ENCODE data around the gene CNIH2. TPM values are rescaled to one million over a fixed set of nuclear protein-coding genes. Genes with fewer than 3 reads are reported as not detected.

Gene CNIH2
- total RNA-seq = not detected
- long read RNA-seq = 0 reads

GRCh38 chr11:66277471-66278362 lies at the start of gene CNIH2:
Gene CNIH2, plus strand, starts transcription at chr11:66278175. Its CDS starts 282 bp downstream, at chr11:66278457.
- no peak for DNase-seq (ENCODE audit: missing footprints)
- intact Hi-C loops (cut with DNase I) = no loop called here
- ATAC-seq = peak; percentile 12

- intact Hi-C loops (cut with DNase I) = no loop called here
- no peak for ATAC-seq
- no peak for DNase-seq (ENCODE audit: missing footprints)
Observed at GRCh38 chr11:66228521-66228920, 49.5 kb upstream of the CNIH2 start.

DNA sequence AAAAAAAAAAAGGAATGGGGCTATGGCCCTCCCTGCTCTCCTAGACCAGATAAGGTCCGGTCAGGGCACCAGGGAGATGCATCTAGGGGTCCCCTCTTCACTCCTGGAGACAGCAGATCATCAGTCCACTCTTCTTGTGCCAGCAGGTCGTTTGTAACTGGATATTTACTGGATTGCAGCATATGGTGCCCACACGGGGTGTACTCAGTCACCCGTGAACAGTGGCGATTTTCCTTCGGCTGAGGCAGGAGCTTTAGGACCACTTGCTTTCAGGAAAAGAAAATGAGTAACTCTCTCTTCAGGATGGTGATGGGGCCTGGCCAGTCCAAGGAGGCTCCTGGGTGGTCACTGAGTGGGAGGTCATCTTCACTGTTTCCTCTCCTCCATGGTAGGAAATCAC lies 47.8 kb upstream of the CNIH2 start:
- ATAC-seq = no peak
- DNase-seq (ENCODE audit: missing footprints) = peak; percentile 15
- intact Hi-C loops (cut with DNase I) = no loop called here

GRCh38 chr11:66230978-66231377 lies 47.0 kb upstream of the CNIH2 start:
- intact Hi-C loops (cut with DNase I) = no loop called here
- DNase-seq (ENCODE audit: missing footprints) (peak; percentile 34), ATAC-seq (no peak)

GRCh38 chr11:66231561-66231960 lies 46.4 kb upstream of the CNIH2 start:
- no peak for ATAC-seq
- intact Hi-C loops (cut with DNase I) = no loop called here
- DNase-seq (ENCODE audit: missing footprints) = peak; percentile 44

DNA sequence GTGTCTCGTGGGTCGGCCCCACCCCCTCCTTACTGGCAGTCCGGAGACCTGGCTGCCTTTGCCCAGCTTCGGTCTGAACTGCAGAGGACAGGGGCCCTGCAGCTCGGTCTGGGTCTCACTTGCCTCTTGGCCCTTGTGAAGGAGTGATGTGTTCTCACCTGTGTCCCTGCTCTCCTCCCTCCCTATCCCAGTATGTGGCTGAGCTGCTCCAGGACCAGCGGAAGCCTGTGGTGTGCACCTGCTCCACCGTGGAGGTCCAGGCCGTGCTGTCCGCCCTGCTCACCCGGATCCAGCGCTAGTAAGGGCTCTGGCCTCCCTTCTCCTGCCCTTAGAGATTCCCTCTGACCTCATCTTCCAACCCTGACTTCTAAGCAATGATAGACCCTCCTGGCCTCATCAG lies 45.2 kb upstream of the CNIH2 start:
- intact Hi-C loops (cut with DNase I) = no loop called here
- DNase-seq (ENCODE audit: missing footprints) (peak; percentile 44), ATAC-seq (no peak)

- intact Hi-C loops (cut with DNase I) = no loop called here
- no peak for ATAC-seq
Observed at GRCh38 chr11:66233301-66233700, 44.7 kb upstream of the CNIH2 start.

GRCh38 chr11:66235141-66235540 lies 42.8 kb upstream of the CNIH2 start:
- no peak for ATAC-seq
- intact Hi-C loops (cut with DNase I) = no loop called here

More at GRCh38 chr11:66233301-66233700, 44.7 kb upstream of the CNIH2 start:
- peak; percentile 25 for DNase-seq (ENCODE audit: missing footprints)

GRCh38 chr11:66237867-66238266 lies 40.1 kb upstream of the CNIH2 start:
- intact Hi-C loops (cut with DNase I) = no loop called here

More at GRCh38 chr11:66235141-66235540, 42.8 kb upstream of the CNIH2 start:
- DNase-seq (ENCODE audit: missing footprints) = peak; percentile 49

DNA sequence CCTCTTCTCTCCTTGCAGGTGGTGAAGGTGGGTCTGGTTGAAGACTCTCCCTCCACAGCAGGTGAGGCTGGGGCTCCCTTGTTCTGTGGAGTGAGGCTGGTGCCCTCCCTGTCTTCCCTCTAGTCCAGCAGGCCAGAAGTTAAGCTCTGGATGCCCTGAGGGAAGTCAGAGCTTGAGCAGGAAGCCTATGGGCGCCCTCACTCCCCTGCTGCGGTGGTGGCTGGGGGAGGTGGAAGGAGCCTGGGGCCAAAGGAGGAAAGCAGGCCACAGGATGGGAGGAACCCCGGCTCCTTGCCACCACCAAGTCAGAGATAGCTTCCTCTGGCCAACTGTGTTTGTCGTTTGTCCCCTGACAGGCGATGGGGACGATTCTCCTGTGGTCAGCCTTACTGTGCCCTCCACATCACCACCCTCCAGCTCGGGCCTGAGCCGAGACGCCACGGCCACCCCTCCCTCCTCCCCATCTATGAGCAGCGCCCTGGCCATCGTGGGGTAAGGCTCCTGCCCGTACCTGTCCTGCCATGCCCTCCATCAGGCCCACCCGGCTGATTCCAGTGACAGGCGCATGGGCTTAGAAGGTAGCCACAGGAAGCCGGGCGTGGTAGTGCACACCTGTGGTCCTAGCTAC lies 39.1 kb upstream of the CNIH2 start:
- no peak for ATAC-seq
- intact Hi-C loops (cut with DNase I) = no loop called here
- peak; percentile 3 for DNase-seq (ENCODE audit: missing footprints)

More at GRCh38 chr11:66237867-66238266, 40.1 kb upstream of the CNIH2 start:
- ATAC-seq (no peak), DNase-seq (ENCODE audit: missing footprints) (peak; percentile 9)

DNA sequence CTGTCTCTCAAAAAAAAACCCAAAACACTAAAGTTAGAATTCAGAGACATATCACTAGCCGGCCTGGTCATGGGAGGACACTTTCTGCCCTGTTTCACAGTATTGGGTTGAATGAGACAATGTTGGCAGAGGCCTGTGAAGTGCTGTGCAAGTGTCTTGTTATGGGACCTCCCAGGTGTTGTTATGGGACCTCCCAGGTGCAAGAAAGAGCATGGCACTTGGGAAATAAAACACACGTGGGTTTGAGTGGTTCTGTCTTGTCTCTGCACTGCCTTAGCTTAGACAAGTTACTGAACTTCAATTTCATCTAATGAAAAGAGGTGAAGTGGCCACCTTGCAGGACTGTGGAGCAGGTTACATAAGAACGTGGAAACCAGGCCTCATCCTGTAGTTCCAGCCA lies 38.5 kb upstream of the CNIH2 start:
- no peak for ATAC-seq
- no peak for DNase-seq (ENCODE audit: missing footprints)
- intact Hi-C loops (cut with DNase I) = no loop called here

GRCh38 chr11:66239998-66240780 lies 37.8 kb upstream of the CNIH2 start:
- intact Hi-C loops (cut with DNase I) = no loop called here
- DNase-seq (ENCODE audit: missing footprints) (peak; percentile 30), ATAC-seq (no peak)

DNA sequence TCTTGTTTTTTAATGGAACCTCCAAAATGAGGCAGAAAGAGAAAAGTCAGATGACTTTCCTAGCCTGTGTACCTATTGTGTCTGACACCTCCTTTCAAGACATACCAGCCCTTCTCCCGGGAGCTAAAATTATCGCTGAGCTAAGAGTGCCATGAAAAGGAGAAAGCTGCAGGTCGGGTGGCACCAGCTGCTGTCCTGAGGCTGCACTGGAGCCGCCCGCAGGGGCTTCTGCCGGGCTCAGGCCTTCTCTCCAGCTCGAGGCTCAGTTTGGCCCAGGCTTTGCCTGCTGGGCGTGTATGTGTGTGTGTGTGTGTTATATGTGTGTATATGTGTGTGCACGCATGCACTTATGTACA lies 37.2 kb upstream of the CNIH2 start:
- no peak for ATAC-seq
- intact Hi-C loops (cut with DNase I) = no loop called here
- DNase-seq (ENCODE audit: missing footprints) = peak; percentile 39

- DNase-seq (ENCODE audit: missing footprints) (peak; percentile 62), ATAC-seq (peak; percentile 68)
- intact Hi-C loops (cut with DNase I) = no loop called here
Observed at GRCh38 chr11:66242095-66242765, 35.7 kb upstream of the CNIH2 start.

- intact Hi-C loops (cut with DNase I) = no loop called here
- ATAC-seq (no peak), DNase-seq (ENCODE audit: missing footprints) (no peak)
Observed at GRCh38 chr11:66243782-66244535, 34.0 kb upstream of the CNIH2 start.

- DNase-seq (ENCODE audit: missing footprints) (no peak), ATAC-seq (no peak)
- intact Hi-C loops (cut with DNase I) = no loop called here
Observed at GRCh38 chr11:66247295-66247694, 30.7 kb upstream of the CNIH2 start.

GRCh38 chr11:66247801-66248200 lies 30.2 kb upstream of the CNIH2 start:
- DNase-seq (ENCODE audit: missing footprints) = no peak
- intact Hi-C loops (cut with DNase I) = no loop called here
- no peak for ATAC-seq

- intact Hi-C loops (cut with DNase I) = no loop called here
- DNase-seq (ENCODE audit: missing footprints) = no peak
- no peak for ATAC-seq
Observed at GRCh38 chr11:66248903-66249302, 29.1 kb upstream of the CNIH2 start.

Data from Right ventricle myocardium inferior (tissue), 1 donor.